ENCODE results near the gene FAM236A. TPM values are rescaled to one million over a fixed set of nuclear protein-coding genes. Genes with fewer than 3 reads are reported as not detected.

The FAM236A gene
- total RNA-seq = not detected in 2 replicates

GRCh38 chrX:72937906-72938305 lies at the start of gene FAM236A:
FAM236A (plus strand) TSS chrX:72938206; CDS start chrX:72938263, 57 bp downstream.

GRCh38 chrX:72912315-72912714 lies 25.7 kb upstream of the FAM236A start, which contains the start of gene FAM236C:
FAM236C (plus strand) TSS chrX:72912615; CDS start chrX:72912715, 100 bp downstream.

GRCh38 chrX:72943819-72944169 lies 5.8 kb downstream of the FAM236A start, which contains the start of gene DMRTC1:
DMRTC1 (minus strand) TSS chrX:72943837; CDS start chrX:72875694, 68,143 bp downstream.

Other genes starting within 250 kb of the FAM236A start
- gene PHKA1, start 223.9 kb upstream of the FAM236A start, total RNA-seq = 5.0 and 6.2 TPM in 2 replicates
- not detected in 2 replicates for gene DMRTC1B, start 161.3 kb upstream of the FAM236A start, total RNA-seq
- not detected in 2 replicates for gene FAM236B, start 155.5 kb upstream of the FAM236A start, total RNA-seq
- gene FAM236D, start 130.0 kb upstream of the FAM236A start, total RNA-seq = not detected in 2 replicates
- not detected in 2 replicates for gene FAM236C, start 25.6 kb upstream of the FAM236A start, total RNA-seq
- not detected in 2 replicates for gene DMRTC1, start 5.6 kb downstream of the FAM236A start, total RNA-seq
- not detected in 2 replicates for gene PABPC1L2B, start 64.7 kb downstream of the FAM236A start, total RNA-seq
- gene PABPC1L2A, start 141.3 kb downstream of the FAM236A start, total RNA-seq = not detected in 2 replicates